ENCODE data around the gene PTPRN2. TPM values are rescaled to one million over a fixed set of nuclear protein-coding genes. Genes with fewer than 3 reads are reported as not detected.

The PTPRN2 gene
- total RNA-seq, 2 donors from 2014 or later: 0.35 to 0.61 TPM

DNA sequence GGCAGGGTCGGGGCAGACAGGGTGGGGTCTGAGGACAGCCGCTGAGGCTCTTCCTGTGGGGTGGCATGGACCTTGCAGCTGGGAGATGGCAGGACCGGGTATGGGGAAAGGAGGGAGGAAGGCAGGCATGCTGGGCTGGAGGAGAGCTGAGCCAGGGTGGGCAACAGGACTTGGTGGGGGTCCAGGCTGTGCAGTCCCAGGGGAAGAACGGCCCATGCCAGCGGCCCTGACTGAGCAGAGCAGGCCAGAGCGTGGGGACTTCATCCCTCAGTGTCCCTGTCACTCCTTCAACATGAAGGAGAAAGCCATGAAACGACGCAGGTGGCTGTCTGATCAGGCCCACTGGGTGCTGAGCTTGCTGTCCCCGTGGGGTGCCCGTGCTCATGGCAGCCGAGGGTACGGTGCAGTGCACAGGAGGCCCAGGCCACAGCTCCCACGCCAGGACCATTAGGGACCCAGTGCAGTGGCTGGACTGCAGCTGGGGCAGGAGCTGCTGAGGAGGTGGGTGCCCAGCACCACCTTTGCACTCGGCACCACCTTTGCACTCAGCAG, 519.6 kb downstream of the PTPRN2 start:
- no peaks in the 10 kb centered on the region for H3K36me3 Mint-ChIP-seq
- ATAC-seq: no peak
- peak in 1 of 2 donors; percentile 31 for DNase-seq (ENCODE audit: low spot score in 2 of 2)
- peaks cover 0 to 3% of the 10 kb centered on the region in 2 donors for H3K9me3 Mint-ChIP-seq
- no peak overlapping the region for H3K27ac Mint-ChIP-seq

DNA sequence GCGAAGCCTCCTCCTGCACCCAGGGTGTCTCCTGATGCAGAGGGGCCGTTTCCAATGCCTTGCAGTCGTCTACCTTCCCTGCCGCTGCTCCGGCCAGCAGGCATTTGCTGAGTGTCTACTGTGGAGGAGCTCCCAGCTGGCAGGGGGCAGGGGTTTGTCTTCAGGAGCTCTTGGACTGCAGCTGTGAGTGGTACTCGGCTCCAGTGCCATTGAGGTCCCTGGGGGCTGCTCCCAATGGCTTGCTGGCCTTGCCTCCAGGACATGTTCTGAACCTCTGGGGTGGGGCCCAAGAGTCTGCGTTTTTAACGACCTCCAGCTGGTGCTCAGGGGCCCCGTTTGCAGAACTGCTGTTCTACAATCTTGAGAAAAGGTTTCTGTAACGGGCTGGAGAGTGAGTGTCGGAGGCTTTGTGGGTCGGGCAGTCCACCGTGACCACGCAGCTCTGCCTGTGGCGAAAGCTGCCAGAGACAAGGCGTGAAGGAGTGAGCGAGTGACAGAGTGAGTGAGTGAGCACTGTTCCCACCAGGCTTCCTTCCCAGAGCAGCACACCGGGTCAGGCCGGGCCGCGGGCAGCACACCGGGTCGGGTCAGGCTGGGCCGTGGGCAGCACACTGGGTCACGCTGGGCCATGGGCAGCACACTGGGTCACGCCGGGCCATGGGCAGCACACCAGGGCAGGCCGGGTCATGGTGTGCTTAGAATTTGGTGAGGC, 520.2 kb downstream of the PTPRN2 start:
- H3K9me3 Mint-ChIP-seq: peaks cover 0 to 3% of the 10 kb centered on the region in 2 donors
- ATAC-seq (no peak), DNase-seq (ENCODE audit: low spot score in 2 of 2) (peak in 1 of 2 donors; percentile 42)
- no peaks in the 10 kb centered on the region for H3K36me3 Mint-ChIP-seq
- no peak overlapping the region for H3K27ac Mint-ChIP-seq

DNA sequence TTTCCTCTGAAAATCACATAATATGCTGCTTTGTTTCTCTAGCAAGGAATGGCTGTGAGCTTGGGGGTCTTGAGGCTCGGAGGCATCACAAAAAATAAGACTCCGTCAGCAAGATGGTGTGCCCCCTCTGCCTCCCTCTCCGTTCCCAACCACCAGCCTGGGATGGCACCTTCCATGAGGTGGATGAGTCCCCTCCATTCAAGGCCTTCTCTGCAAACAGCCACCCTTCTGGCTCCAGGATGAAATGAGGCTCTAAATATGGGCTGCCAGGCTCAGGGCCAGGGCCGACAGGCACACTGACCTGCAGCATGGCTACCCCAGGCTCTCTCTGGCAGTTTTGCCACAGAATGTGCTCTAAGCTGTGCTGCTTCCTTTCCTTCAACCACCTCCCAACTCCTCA, 521.5 kb downstream of the PTPRN2 start:
- ATAC-seq (no peak), DNase-seq (ENCODE audit: low spot score in 2 of 2) (no peak)
- Mint-ChIP-seq H3K27ac (no peak overlapping the region), H3K9me3 (peaks cover 0 to 3% of the 10 kb centered on the region in 2 donors), H3K36me3 (peaks cover 0 to 6% of the 10 kb centered on the region in 2 donors)

DNA sequence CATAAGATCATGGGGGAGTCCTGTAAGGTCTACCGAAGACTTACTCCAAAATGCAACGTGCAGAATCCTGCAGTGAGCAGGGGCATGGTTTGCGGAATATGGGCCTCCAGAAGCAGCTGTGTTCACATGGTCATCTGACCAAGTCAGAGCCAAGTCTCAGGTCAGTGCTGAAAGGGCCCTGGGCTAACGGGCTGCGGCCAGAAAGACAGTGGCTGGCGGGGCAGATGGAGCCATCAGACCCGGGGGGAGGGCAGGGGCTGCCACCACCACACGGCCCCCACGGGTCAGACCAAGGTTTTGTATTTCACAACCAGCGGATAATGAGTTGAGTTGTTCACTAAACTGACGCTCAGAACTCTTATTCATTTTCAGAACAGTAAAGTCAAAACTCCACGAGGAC, 522.3 kb downstream of the PTPRN2 start:
- ATAC-seq: no peak
- peaks cover 0 to 3% of the 10 kb centered on the region in 2 donors for H3K9me3 Mint-ChIP-seq

DNA sequence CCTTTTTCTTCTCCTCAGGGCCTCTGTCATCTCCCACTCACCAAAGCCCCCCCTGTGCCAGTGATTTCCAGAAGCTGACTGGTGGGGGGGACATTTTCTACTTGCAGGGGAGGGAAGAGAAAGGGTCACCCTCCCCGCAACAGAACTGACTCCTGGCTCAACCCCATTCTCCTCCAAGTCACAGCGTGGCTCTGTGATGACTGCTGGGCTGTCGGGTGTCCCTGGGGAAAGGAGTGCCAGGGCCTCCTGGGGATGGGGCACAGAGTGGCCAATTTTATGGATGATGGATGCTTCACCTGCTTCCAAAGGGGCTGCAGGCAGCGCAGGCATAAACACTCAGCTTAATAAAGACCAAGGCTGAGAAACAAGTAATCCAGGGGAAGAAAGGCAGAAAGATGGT, 523.0 kb downstream of the PTPRN2 start:
- peaks cover 0 to 3% of the 10 kb centered on the region in 2 donors for H3K9me3 Mint-ChIP-seq
- ATAC-seq: no peak
- H3K36me3 Mint-ChIP-seq: peaks cover 0 to 6% of the 10 kb centered on the region in 2 donors
- H3K27ac Mint-ChIP-seq: no peak overlapping the region
- no peak for DNase-seq (ENCODE audit: low spot score in 2 of 2)

More for the DNA sequence above, 522.3 kb downstream of the PTPRN2 start:
- Mint-ChIP-seq H3K36me3 (peaks cover 0 to 6% of the 10 kb centered on the region in 2 donors), H3K27ac (no peak overlapping the region)
- no peak for DNase-seq (ENCODE audit: low spot score in 2 of 2)

DNA sequence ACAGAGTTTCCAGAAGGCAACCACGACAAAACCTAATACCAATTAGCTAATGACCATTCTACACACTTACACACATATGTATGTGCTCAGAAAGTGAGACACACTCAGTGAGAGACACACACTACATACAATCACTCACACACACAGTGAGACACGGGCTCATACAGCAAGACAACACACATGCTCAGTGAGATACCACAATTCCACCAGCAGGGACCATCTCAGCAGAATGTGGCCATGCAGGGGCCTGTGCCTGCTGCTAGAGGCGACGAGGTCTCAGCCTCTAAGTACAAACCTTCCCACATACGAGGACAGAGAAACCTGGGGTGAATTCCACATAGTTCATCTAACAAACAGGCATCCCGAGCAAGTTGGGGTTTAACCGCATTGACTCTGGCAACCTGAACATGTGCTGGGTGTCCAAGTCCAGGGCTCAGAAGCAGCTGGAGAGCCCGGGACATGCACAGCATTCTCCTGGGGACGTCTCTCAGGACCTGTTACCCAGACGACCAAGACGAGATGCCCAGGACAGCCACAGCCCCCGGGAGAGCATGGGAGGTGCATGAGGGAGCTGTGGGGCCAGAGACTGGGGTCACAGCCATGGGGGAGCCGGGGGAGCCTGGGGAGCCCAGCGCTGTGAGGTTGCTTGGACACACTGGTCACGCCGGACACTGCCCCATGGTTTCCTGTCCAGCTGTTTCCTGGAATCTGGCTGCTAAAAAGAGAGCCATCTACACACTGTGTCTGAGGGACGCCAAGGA, 523.6 kb downstream of the PTPRN2 start:
- no peak for DNase-seq (ENCODE audit: low spot score in 2 of 2)
- H3K9me3 Mint-ChIP-seq: no peaks in the 10 kb centered on the region
- no peak overlapping the region for H3K27ac Mint-ChIP-seq
- ATAC-seq: no peak
- H3K36me3 Mint-ChIP-seq: peaks cover 0 to 6% of the 10 kb centered on the region in 2 donors

DNA sequence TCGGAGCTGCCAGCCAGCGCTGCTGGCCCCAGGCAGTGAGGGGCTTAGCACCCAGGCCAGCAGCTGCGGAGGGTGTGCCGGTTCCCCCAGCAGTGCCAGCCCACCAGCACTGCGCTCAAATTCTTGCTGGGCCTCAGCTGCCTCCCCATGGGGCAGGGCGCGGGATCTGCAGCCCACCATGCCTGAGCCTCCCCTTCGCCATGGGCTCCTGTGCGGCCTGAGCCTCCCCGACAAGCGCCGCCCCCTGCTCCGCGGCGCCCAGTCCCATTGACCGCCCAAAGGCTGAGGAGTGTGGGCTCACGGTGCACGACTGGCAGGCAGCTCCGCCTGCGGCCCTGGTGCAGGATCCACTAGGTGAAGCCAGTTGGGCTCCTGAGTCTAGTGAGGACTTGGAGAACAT, 525.0 kb downstream of the PTPRN2 start:
- Mint-ChIP-seq H3K27ac (no peak overlapping the region), H3K9me3 (no peaks in the 10 kb centered on the region), H3K36me3 (peaks cover 0 to 6% of the 10 kb centered on the region in 2 donors)
- ATAC-seq (no peak), DNase-seq (ENCODE audit: low spot score in 2 of 2) (no peak)

DNA sequence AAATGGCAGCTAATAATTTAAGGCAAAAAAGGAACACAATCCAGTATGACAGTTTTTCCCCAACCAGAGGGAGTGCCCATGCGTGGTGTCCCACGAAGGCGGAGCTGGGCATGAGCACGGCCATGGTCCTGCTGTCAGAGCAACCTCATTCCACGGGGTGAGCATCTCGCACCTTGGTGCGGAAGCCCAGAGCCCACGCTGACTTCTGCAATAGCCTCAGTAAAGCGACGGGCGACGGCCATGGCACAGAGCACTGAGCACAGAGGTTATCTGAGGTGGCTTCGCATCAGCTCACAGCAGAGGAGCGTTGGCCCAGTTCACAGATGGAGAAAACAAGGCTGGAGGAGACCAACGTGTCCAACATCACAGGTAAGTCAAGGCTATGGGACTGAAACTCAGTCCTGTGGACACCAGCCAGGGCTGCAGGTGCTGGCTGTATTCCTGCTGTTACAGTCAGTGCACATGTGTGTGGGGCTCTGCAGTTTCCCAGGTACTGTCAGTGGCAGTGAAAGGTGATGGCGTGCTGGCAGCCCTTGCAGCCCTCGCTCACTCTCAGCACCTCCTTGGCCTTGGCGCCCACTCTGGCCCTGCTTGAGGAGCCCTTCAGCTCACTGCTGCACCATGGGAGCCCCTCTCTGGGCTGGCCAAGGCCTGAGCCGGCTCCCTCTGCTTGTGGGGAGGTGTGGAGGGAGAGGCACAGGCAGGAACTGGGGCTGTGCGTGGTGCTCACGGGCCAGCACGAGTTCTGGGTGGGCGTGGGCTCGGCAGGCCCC, 525.6 kb downstream of the PTPRN2 start:
- ATAC-seq: no peak
- DNase-seq (ENCODE audit: low spot score in 2 of 2): no peak
- Mint-ChIP-seq H3K36me3 (peaks cover 0 to 6% of the 10 kb centered on the region in 2 donors), H3K9me3 (no peaks in the 10 kb centered on the region), H3K27ac (no peak overlapping the region)

DNA sequence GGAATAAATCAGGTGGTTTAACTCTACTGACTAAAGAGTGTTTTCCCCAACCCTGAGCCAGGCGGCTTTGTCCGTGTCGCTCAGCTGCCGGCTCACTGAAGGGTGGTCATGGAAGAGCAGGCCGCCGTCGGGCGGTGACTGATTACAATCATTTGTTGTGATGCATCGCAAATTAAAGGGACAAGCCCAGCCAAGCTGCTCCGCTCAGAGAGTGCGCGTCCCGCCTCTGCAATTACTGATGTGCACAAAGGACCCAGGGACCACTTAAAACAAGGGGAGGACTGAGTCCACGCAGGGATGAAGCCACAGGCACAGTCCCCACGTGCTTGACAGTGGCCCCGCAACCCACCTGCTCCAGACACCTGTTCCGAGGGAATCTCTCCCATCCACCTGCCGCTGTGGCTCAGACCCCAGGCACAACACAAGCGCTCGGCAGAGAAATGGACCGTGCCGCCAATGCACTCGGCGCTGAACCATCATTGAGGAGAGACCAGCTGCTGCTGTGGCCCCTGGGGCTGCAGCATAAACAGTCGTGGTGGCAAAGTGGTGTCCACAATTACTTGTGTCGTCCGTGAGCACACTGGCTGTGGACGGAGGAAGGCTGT, 526.5 kb downstream of the PTPRN2 start:
- no peak for ATAC-seq
- no peak overlapping the region for H3K27ac Mint-ChIP-seq
- peaks cover 0 to 6% of the 10 kb centered on the region in 2 donors for H3K36me3 Mint-ChIP-seq
- H3K9me3 Mint-ChIP-seq: no peaks in the 10 kb centered on the region
- DNase-seq (ENCODE audit: low spot score in 2 of 2): peak in 1 of 2 donors; percentile 25

DNA sequence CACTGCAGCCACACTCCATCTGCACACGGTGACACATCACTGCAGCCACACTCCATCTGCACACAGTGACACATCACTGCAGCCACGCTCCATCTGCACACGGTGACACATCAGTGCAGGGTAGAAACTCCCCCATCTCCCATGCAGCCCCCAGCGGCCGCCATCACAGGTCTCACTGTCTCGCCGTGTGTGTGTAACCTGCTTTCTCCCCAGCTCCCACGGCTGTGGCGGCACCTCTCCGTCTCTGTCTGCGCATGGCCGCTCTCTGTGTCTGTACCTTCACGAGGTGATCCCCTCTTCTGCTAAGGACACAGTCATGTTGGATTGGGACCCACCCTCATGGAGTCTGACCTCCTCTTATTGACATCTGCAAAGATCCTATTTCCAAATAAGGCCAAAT, 527.4 kb downstream of the PTPRN2 start:
- H3K9me3 Mint-ChIP-seq: no peaks in the 10 kb centered on the region
- no peak overlapping the region for H3K27ac Mint-ChIP-seq
- DNase-seq (ENCODE audit: low spot score in 2 of 2) (no peak), ATAC-seq (no peak)
- H3K36me3 Mint-ChIP-seq: peaks cover 0 to 6% of the 10 kb centered on the region in 2 donors

DNA sequence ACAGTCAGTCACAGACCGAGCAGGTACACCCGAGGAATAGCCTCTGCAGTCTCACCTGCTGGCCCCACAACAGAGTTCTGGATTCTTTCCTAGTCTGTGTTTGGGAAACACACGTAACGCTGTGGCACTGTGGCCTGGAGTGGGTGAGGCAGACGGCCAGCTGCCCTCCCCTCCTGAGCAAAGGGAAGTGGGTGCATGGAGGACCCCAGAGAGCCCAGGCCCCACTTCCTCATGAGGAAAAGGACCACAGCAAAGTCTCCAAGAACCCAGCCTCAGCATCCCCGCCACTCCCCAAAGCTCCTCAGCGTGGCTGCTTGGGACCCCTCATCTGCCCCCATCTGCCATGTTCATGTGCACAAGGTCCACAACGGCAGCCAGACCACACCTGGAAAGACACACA, 530.2 kb downstream of the PTPRN2 start:
- peaks cover 0 to 6% of the 10 kb centered on the region in 2 donors for H3K36me3 Mint-ChIP-seq
- ATAC-seq (no peak), DNase-seq (ENCODE audit: low spot score in 2 of 2) (no peak)
- H3K9me3 Mint-ChIP-seq: no peaks in the 10 kb centered on the region
- H3K27ac Mint-ChIP-seq: no peak overlapping the region

DNA sequence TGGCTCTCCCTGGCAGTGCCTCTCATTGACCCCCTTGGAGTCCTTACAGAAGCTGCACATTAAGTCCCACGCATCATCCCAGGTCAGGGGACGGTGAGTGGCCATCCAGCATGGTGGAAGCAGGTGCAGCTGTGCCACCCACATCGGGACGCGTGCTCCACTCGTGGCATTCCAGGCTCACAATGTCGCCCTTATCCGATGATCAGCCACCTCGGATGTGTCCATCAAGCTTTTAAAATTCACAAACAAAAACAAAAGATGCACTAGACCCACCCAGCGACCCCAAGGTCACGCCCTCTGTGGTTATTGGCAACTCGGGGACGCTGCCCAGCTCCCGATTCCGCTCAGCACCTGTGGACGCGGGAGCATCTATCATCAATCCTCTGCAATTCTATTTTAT, 530.9 kb downstream of the PTPRN2 start:
- peaks cover 0 to 5% of the 10 kb centered on the region in 2 donors for H3K36me3 Mint-ChIP-seq
- no peaks in the 10 kb centered on the region for H3K9me3 Mint-ChIP-seq
- ATAC-seq (no peak), DNase-seq (ENCODE audit: low spot score in 2 of 2) (no peak)
- no peak overlapping the region for H3K27ac Mint-ChIP-seq

DNA sequence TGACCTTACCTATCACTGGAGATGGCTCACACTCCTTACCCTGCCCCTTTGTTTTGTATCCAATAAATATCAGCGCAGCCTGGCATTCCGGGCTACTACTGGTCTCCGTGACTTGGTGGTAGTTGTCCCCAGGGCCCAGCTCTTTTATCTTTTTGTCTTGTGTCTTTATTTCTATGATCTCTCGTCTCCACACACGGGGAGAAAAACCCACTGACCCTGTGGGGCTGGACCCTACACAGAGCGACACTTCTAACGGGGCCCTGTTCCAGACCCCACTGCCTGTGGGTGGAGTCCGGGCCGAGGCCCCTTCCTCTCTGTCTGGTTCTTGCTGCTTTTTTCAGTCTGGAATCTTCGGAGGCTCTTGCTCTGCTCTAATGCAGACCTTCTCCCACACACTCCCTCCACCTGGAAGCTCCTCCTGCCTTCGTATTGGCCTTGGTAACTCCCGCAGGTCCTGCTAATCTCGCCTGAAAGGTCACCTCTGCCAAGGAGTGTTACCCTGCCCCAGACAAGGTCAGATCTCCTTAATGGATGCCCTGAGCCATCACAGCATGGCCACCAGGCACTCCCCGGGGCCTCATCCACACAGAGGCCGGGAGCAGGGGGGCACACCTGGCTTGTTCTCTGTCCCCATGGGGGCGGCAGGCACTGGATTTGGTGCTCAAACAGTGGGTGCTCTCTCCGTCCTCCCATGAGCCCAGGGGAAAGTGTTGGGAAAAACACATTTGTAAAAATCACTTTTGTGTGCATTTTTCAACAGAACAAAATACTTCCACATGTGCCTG, 531.7 kb downstream of the PTPRN2 start:
- ATAC-seq: no peak
- Mint-ChIP-seq H3K27ac (no peak overlapping the region), H3K9me3 (no peaks in the 10 kb centered on the region), H3K36me3 (no peaks in the 10 kb centered on the region)
- DNase-seq (ENCODE audit: low spot score in 2 of 2): peak in 1 of 2 donors; percentile 38

DNA sequence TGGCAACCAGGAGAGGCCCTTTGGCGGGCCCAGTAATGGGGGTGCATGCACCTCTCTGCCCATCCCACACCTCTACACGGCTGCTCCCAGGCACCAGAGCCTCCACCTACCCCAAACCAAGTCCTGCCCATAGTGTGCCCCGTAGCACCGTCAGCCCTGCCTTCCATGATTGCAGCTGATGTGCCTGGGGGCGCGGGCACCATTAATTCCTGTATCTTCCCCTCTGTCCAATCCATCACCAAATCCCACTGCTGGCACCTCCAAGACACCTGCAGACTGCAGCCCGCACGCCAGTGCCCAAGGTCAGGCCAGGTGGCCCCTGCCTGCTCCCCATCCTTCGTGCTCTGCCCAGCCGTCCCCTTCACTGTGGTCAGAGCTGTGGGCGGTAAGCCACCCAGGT, 533.0 kb downstream of the PTPRN2 start:
- Mint-ChIP-seq H3K36me3 (no peaks in the 10 kb centered on the region), H3K27ac (no peak overlapping the region), H3K9me3 (no peaks in the 10 kb centered on the region)
- DNase-seq (ENCODE audit: low spot score in 2 of 2) (no peak), ATAC-seq (no peak)

DNA sequence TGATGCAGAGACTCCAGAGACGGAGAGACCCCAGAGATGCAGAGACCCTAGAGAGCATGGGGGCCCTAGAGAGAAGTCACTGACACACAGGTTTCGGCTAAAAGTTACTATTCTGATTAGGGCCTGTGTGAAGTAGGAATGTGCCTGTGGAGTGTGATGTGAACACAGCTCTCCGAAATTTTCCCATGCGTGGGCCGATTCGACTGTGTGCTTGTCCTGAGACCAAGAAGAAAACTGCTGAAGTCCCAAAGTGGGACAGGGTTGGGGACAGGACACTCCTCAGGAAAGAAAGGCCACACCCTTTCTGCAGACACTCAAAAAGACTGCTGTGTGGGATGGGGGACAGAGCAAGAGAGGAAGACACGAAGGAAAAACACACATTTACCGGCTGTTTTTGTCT, 533.5 kb downstream of the PTPRN2 start:
- H3K9me3 Mint-ChIP-seq: no peaks in the 10 kb centered on the region
- no peak overlapping the region for H3K27ac Mint-ChIP-seq
- DNase-seq (ENCODE audit: low spot score in 2 of 2) (no peak), ATAC-seq (no peak)
- H3K36me3 Mint-ChIP-seq: no peaks in the 10 kb centered on the region
